Measurements from ENCODE around the gene SLIT3.
"Not testable (repeated sequence)": the region's sequence is repeated elsewhere in the genome, so short reads cannot be mapped to it uniquely, and the experiment has no call there.

SLIT3 gene

DNA sequence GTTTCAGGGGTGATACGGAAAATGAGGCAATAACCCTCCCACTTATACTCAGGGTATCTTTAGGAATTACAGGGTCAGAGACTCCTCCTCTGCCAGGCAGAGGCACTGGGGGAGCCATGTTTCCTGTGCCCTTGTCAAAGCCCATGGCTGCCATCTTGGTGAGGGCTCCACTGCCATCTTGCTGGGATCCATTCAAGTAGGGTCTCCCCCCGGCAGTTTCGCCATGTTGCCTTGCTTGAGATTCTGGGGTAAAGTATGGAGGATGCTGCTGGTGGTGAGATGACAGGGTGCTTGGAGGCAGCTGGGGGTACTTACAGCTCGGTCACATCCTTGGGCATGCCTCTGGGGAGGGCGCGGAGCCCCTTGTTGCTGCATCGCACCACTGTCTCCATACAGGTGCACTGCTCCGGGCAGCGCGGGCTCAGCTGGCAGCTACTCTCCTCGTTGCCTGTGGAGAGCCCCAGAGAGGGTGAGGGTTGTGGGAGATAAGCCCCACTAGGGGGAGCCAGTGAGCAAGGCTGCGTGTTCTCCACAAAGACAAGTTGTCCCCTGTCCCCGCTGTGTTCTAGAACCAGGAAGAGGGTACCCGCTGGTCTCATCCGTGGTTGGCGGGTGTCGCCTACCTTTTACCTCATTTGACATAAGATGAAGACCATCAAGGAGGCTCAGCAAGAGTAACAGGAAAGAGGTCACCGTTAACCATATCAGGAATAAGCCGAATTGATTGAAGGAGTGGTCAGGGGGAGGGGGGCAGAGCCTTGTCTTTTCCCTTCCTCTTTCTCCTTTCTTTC lies 552.8 kb downstream of the SLIT3 start:
- DNase-seq: no peak

DNA sequence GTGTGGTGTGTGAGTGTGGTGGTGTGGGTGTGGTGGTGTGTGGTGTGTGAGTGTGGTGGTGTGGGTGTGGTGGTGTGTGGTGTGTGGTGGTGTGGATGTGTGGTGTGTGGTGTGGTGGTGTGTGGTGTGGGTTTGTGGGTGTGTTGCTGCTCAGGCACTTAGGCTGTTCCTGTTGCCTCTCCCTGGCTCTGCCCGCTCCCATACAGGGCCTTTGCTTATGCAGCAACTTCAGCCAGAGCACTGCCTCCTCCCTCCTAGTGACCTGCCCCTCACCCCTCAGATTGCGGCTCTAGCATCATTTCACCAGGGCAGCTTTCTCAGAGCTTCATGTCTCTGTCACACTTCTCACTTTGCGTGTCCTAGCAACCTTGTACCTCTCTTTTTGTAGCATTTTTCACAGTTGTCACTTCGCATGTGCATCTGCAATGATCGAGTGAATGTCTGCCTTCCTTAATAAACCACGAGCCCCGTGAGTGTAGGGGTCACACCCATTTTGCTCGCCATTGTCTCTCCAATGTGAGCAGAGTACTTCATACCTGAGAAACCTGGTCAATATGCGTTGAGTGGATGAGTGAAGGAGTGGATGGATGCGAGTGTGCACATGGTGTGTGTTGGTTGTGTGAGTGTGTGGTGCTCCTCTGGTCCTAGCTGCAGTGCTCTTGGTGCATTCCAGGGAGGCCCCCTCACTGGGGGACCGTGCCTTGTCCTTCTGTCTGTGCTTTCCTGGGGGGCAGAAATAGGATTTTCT lies 553.9 kb downstream of the SLIT3 start:
- no peak for DNase-seq

DNA sequence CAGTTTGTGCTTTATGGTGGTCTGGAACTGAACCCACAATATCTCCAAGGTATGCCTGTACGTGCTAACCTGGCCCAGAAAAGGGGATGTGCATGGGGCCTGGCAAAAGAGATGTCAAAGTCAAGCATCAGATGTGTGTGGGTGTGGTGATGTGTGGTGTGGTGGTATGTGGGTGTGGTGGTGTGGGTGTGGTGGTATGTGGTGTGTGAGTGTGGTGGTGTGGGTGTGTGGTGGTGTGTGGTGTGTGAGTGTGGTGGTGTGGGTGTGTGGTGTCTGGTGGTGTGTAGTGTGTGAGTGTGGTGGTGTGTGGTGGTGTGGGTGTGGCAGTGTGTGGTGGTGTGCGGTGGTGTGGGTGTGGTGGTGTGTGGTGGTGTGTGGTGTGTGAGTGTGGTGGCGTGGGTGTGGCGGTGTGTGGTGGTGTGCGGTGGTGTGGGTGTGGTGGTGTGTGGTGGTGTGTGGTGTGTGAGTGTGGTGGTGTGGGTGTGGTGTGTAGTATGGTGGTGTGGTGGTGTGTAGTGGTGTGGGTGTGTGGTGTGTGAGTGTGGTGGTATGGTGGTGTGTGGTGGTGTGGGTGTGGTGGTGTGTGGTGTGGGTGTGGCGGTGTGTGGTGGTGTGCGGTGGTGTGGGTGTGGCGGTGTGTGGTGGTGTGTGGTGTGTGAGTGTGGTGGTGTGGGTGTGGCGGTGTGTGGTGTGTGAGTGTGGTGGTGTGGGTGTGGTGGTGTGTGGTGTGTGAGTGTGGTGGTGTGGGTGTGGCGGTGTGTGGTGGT lies 554.6 kb downstream of the SLIT3 start:
- not testable (repeated sequence) for DNase-seq

DNA sequence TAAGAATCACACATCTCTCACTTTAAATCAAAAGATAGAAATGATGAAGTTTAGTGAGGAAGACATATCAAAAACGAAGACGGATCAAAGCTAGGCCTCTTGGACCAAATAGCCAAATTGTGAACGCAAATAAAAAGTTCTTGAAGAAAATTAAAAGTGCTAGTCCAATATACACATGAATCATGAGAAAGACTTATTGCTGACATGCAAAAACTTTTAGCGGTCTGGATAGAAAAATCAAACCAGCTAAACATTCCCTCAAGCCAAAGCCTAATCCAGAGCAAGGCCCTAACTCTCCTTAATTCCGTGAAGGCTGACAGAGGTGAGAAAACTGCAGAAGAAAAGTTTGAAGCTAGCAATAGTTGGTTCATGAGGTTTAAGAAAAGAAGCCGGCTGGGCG lies 557.3 kb downstream of the SLIT3 start:
- DNase-seq: no peak

DNA sequence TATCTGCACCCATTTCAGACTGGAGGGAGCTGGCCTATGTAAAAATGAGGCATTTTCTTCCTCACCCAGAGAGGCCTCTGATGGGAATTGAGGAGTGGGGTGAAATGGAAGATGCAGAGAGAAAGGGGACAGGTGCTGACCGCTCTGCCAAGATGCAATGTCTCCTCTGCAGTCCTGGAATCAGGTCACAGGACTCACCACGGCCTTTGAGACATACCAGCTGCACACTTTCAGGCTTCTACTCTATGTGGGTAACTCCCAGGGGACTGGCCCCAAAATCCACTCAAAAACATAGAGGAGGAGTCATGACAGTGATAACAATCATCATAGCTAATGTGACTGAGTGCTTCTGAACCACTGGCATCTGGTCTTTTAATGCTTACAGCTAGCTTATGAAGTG lies 558.6 kb downstream of the SLIT3 start:
- DNase-seq: not testable (repeated sequence)

DNA sequence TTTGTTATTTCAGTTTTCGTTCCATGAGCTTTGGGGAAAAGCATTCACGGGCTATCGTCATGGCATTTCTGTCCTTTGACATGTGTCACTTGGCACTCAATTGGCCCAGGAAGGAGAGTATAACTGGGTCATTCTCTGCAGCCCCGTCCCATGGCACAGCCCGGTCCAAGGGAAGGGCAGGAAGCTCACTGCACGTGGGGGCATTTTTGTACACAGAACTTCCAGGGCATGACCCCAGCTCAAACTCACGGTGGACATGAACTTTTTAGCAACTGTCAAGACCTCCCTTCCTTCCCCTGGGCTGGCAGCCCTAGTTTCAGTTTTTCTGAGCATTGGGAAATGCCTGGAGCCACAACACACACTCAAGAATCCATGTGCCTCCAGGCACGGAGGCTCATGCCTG lies 560.1 kb downstream of the SLIT3 start:
- DNase-seq: no peak

DNA sequence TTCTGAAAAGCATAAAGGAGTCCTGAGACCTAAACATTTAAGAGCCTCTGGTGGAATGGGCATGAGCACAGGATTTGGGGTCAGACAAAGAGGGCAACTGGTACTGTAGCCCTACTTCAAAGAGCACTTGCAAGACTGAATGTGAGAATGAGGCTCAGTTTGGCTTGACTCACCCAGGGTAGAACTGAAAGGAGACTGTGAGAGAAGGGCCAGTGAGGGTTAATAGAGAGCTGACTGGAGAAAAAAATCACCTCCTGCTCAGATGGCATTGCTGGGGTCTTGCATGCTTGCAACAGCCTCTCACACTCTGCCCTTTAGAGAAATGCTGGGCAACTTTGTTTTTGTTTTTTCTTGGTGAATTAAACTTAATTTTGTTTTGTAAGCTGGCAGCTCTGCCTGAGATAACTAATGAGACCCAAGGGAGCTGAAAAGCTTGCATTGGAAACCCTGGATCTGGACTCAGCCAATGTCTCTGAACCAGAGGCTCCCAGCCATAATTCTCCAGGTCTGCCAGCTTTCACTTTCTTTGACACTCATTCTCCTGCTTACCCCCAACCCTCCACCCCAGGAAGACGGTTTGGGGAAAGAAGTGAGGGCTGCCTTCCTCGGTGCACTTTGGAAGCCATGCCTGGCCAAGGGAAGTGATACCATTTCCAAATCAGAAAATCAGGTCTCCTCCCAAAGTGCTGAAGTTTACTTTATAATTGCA lies 560.7 kb downstream of the SLIT3 start:
- no peak for DNase-seq

DNA sequence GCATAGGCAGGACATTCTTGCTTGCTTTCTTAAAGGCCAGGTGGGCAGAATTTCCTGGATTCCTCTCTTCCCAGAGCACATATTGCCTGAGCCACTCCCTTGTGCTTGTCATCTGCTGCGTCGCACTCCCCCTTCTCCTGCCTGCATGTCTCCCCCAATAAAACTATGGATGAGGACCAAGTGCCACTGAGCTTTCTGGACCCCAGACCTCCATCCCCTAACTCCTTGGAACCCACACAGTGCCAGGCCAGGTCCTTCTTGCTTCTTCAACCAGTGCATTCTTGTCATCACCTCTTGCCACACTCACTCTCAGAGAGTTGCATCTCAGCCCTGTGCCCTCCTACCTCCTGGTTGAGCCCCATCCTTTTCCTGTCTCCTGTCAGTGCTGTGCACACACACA lies 563.9 kb downstream of the SLIT3 start:
- DNase-seq: no peak

DNA sequence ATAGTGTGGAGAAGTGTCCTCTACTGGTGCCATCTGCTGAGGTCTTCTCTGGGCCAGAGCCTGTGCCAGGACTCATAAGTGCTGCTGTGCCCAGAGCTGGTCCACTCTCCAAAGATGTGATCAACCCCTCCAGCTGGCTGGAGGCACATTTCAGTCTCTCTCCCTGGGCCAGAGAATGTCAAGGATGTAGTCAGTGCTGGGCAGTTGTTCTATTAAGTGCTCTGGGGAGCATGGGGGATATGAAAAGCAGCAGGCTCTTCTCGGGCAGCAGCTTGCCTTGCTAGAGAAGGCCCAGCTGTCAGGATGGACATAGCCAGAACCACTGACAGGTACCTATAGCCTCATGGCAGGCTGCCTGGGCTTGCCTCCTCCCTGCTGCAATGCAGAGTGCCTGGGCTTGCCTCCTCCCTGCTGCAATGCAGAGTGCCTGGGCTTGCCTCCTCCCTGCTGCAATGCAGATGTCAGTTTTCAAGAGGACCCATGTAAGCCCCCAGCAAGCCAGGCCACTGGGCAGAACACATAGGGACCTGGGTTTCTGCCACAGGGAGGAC lies 564.6 kb downstream of the SLIT3 start:
- no peak for DNase-seq

DNA sequence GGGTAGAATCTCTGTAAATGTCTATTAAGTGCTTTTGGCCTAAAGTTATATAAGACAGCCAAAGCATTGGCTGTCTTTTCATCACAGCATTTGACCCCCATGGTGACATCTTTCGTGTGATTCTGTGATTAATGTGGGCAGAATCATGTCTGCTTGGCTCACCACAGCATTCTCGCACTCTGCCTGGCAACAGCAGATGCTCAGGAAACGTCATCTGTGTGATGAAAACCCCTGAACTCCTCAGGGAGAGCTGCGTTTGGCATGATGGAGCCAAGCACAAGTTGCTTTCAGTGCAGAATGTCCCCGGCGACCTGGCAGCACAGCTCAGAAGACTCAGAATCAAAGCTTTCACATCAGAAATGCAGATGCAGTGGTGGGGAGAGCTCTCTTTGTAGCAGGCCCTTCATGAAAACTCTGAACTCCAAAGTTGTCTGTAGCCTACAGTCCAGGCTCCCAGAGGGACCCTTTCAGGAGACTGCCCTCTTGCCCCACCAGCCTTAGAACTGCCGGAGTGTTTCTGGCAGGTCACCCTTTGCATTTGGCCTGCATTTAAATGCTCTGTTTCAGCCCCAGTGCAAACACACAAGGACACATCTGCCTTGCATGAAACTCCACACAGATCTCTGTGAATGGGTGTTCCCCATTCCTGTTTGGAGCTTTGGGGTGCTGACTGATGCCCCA lies 566.2 kb downstream of the SLIT3 start:
- no peak for DNase-seq

DNA sequence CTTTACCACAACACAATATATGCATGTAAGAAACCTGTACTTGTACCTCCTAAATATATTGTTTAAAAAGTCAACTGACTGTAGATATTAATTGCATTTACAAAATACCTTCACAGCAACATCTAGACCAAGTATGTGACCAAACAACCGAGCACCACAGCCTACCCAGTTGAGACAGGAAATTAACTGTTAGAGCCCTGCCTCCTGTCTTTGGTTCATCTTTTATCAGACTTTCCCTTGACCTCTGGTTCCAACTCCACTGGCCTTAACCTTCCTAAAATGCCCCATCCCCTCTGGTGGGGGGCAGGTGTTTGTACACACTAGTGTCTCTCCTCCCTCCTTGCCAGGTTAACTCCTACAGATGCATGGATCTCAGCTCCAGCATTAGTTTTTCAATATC lies 566.8 kb downstream of the SLIT3 start:
- DNase-seq: no peak

DNA sequence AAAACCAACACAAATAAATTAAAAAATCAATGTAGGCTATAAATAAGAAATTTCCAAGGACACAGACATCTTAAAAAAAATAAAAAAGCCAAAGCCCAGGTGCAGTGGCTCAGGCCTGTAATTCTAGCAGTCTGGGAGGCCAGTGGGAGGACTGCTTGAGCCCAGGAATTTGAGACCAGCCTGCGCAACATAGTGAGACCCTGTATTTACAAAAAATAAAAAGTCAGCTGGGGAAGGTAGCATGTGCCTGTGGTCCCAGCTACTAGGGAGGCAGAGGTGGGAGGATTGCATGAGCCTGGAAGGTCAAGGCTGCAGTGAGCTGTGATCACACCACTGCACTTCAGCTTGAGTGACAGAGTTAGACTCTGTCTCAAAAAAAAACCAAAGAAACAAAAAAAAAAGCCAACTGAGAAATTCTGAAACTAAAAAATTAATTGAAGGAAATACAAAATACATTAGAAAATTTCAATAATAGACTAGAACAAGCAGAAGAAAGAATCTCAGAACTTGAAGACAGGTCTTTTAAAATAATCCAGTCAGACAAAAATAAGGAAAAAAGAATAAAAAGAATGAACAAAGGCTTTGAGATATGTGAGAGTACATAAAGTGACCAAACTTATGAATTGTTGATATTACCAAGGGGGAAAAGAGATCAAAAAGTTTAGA lies 572.3 kb downstream of the SLIT3 start:
- DNase-seq: no peak

DNA sequence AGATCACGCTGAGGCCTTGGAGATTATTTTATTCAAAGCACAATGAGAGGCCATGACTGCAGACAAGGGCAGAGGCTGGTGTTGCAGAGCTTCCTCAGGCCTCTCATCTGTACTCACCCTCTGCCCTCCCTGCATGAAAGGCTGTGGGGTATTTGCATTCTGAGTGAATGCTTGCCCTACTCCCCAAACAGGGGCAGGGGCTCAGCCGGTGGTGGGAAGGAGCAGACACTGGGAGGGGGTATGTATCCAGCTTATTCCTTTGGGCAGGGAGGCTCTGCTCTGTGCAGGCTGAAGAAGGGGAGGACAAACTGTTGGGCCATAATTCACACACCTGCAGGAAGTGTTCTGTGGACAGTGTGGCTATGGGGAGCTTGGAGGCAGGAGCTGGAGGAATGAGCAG lies 573.4 kb downstream of the SLIT3 start:
- no peak for DNase-seq

DNA sequence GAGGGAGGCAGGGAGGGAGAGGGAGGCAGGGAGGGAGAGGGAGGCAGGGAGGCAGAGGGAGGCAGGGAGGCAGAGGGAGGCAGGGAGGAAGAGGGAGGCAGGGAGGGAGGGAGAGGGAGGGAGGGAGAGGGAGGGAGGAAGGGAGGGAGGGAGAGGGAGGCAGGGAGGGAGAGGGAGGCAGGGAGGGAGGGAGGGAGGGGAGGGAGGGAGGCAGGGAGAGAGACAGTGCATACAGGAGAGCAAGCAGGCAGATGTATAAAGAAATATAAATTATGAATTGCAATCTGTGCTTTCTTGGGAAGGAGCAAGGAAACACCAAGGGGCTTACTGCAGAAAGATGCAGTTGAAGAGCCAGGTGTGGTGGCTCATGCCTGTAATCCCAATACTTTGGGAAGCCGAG lies 574.6 kb downstream of the SLIT3 start:
- DNase-seq: no peak

DNA sequence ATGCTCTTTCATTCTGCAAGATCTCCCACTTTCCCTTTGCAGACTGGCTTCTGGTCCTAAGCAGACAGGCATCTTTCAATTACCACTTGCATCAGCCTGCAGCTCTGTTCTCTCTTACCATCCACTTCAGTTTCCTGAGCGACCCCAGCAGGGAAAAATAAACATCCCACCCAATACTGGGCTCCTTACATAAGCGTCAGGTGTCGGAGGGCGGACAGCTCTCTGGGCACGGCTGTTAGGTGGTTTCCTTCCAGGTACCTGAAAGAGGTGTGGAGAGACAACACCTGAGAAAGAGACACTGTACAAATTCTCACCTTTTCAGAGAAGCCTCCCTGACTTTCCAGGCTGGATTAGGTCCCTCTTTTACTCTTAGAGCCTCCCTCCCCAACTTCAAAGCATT lies 576.7 kb downstream of the SLIT3 start:
- DNase-seq: no peak

DNA sequence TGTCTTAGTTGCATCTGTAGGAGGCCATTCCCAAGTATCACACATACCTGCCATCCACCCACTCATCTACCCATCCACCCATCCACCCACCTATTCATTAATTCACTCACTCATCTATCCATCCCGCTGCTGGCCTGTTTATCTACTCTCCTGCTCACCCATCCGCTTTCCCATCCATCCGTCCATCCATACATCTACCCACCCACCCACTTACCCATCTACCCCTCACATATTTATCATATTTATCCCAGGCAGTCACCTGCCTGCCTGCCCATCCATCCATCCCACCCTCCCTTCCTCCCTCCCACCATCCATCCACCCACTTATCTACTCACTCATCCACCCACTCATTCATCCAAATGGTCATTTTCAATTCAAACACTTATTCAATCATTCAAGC lies 577.9 kb downstream of the SLIT3 start:
- no peak for DNase-seq

DNA sequence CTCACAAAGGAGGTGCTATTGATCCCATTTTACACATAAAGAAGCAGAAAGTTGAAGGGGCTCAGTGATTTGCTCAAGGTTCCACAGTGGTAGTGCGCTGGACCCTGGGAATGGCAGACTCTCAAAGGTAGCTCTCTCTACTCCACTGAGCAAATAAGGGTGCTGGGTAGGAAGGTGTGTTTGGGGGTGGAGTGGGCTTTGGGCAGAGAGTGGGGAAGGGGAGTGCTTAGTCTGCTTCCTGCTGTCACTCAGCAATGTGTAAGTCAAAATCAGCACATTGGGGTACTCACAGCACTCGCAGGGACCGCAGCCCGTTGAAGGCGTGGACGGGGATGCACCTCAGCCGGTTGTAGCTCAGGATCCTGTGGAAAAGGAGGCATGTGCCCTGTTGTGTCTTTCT lies 579.0 kb downstream of the SLIT3 start:
- DNase-seq: no peak

DNA sequence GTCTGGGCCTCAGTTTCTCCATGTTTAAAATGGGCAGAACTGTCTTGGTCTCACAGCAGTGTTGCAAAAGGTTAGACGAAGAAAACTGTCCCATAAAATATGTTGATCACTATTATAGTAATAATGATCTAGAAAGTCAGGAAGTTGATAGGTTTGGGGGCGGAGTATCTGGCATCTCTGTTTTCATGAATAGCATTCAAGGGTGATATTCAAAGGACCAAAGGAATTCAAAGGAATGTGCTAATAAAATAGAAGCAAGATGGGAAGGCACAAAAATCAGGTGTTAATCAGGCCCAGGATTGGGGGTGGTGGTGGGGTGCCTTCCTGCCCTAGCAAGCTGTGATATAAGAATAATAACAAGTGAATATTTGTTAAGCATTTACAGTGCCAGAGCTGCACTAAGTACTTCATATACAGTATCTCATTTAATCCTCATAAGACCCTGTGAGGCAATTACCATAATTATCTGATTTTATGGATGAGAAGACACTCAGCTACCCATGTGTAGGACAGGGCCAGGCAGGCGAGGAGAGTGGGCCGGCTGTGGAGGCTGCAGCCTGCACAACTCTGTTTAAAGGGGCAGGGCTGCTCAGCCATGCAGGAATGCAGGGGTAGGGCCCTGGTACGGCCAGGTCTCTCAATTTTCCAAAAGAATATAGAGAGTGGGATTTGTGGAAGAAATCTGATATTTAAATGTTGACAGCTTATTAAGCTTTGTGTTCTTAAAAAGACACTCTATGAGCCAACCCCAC lies 579.8 kb downstream of the SLIT3 start:
- DNase-seq: no peak

DNA sequence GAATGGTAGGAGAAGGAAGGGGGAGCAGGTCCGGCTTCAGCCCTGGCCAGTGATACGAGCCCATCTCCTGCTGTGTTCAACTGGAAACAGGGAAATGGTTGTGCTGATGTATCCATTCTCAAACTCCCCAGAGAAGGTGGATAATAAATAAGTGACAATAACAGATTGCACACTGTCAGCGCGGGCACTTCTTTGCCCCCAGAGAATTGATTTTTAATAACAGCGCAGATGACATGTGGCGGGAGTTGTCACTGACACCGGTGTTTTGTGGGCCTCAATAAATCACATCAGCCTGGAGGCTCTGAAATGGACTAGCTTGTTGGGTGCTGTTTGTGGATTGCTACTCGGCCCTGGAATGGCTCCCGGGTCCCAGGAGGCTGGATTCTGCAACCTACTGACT lies 580.4 kb downstream of the SLIT3 start:
- DNase-seq: no peak

DNA sequence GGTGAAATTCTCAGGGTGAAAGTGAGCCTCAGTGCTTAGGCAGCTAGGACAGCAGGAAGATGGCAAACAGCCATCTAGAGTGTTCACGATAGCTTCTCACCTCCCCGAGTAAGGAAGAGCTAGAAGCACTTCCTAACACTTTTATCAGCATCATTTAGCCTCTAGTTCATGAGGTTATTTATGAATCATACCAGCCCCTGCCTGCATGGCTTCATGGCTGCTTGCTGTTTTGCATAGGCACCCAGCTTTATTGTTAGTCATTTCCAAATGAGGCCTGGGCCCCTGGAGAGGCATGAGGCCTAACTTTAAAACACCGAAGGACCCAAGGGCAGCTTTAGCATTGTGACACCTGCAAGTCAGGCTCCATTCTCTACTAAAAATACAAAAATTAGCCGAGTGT lies 586.9 kb downstream of the SLIT3 start:
- DNase-seq: no peak

DNA sequence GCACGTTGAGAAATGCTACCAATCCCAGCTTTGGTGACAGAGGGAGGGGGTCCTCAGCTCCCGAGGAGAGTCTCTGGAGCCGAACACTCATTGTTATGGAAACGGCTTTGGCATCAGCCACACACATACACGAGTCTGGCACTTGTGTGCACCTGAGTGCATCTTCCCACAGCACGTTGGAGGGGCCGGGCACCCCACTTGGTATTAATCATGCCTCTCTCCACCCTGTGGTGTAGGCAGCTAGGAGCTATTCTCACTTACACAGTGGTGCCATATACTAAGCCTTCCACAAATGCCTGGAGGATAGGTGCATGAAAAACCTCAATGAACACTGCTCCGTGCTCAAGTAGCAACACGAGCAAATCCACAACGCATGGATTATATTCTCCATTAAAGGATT lies 587.9 kb downstream of the SLIT3 start:
- no peak for DNase-seq

Measured in T1000 (cell line).